Progenitor cell of endocrine pancreas (in vitro differentiated cells): Measurements from ENCODE around the gene NFATC2. TPM values are rescaled to one million over a fixed set of nuclear protein-coding genes. Genes with fewer than 3 reads are reported as not detected.

ENCODE experiments used
- DNase-seq: peaks from one replicate; pipeline ENCODE4 v3.0.0; 2021; ENCODE audit warnings: low spot score; ENCODE audit not compliant: unreplicated experiment
- H3K27ac Mint-ChIP-seq: 2 replicates; pipeline ENCODE4 v1.8.0; 2021; ENCODE audit warnings: mild to moderate bottlenecking, moderate library complexity, mixed read lengths
- H3K27me3 Mint-ChIP-seq: 2 replicates; pipeline ENCODE4 v1.8.0; 2021; ENCODE audit warnings: mixed read lengths
- H3K36me3 Mint-ChIP-seq: 2 replicates; pipeline ENCODE4 v1.8.0; 2022; ENCODE audit warnings: mixed read lengths; ENCODE audit not compliant: insufficient read depth
- H3K4me1 Mint-ChIP-seq: 2 replicates; pipeline ENCODE4 v1.8.0; 2021; ENCODE audit warnings: low read depth, mixed read lengths
- H3K4me3 Mint-ChIP-seq: 2 replicates; pipeline ENCODE4 v1.8.0; 2021; ENCODE audit warnings: low read depth, mild to moderate bottlenecking, moderate library complexity, mixed read lengths
- H3K9me3 Mint-ChIP-seq: 2 replicates; pipeline ENCODE4 v1.8.0; 2021; ENCODE audit warnings: low read depth, mixed read lengths
- total RNA-seq: library from RNA; stranded (reverse); gene quantifications from 2 replicates; pipeline ENCODE4 v1.2.1, GENCODE V29; 2021
- TF ChIP-seq, protein P1 (sequence below): fragments of 200-600 bp; sonication (generic); IDR thresholded peaks from one replicate; pipeline ENCODE4 v1.5.0; 2021; ENCODE audit warnings: antibody characterized with exemption, mild to moderate bottlenecking; ENCODE audit not compliant: unreplicated experiment

The NFATC2 gene
- total RNA-seq, 1 donor from 2014 or later: 11.2 TPM

DNA sequence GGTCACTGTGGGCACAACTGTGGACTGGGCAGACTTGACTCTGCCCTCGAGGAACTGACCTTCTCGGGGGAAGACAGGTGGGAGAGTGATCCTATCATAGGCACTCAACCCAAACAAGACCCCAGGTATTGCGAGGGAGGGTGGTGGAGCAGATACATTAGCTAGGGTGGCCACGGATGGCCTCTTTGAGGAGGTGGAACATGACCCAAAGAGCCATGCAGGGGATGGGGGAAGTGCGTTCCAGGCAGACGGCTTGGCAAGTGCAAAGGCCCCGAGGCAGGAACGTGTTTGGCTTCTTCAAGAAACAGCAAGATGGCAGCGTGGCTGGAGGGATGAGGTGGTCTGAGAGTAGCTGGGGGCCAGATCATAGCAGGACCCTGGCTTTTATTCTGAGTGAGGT, 167.6 kb downstream of the NFATC2 start:
- Mint-ChIP-seq H3K4me3 (no peak overlapping the region), H3K36me3 (no peaks in the 10 kb centered on the region), H3K9me3 (no peaks in the 10 kb centered on the region), H3K27ac (no peak overlapping the region), H3K27me3 (peaks cover 6% of the 10 kb centered on the region), H3K4me1 (peaks cover 18% of the 10 kb centered on the region)
- DNase-seq: no peak
- TF ChIP-seq, protein P1, sequence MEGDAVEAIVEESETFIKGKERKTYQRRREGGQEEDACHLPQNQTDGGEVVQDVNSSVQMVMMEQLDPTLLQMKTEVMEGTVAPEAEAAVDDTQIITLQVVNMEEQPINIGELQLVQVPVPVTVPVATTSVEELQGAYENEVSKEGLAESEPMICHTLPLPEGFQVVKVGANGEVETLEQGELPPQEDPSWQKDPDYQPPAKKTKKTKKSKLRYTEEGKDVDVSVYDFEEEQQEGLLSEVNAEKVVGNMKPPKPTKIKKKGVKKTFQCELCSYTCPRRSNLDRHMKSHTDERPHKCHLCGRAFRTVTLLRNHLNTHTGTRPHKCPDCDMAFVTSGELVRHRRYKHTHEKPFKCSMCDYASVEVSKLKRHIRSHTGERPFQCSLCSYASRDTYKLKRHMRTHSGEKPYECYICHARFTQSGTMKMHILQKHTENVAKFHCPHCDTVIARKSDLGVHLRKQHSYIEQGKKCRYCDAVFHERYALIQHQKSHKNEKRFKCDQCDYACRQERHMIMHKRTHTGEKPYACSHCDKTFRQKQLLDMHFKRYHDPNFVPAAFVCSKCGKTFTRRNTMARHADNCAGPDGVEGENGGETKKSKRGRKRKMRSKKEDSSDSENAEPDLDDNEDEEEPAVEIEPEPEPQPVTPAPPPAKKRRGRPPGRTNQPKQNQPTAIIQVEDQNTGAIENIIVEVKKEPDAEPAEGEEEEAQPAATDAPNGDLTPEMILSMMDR: no peak

DNA sequence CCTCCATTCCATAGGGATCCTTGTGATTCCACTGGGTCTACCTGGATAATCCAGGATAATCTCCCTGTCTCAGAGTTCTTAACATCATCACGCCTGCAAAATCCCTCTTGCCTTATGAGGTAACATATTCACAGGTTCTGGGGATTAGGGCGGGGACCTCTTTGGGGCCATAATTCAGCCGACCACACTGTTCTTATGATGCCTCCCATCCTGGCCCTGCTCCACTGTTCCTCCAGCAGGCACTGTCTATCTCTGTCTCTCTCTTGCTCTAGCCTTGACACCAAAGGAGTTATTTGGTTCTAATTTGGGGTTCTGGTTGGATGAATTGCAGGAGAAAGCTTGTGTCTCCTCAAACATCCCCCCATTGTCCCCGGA, 168.1 kb downstream of the NFATC2 start:
- Mint-ChIP-seq H3K4me3 (no peak overlapping the region), H3K27ac (no peak overlapping the region), H3K4me1 (peaks cover 18% of the 10 kb centered on the region), H3K27me3 (peaks cover 4% of the 10 kb centered on the region), H3K9me3 (no peaks in the 10 kb centered on the region), H3K36me3 (no peaks in the 10 kb centered on the region)
- DNase-seq: no peak
- TF ChIP-seq, protein P1: no peak

DNA sequence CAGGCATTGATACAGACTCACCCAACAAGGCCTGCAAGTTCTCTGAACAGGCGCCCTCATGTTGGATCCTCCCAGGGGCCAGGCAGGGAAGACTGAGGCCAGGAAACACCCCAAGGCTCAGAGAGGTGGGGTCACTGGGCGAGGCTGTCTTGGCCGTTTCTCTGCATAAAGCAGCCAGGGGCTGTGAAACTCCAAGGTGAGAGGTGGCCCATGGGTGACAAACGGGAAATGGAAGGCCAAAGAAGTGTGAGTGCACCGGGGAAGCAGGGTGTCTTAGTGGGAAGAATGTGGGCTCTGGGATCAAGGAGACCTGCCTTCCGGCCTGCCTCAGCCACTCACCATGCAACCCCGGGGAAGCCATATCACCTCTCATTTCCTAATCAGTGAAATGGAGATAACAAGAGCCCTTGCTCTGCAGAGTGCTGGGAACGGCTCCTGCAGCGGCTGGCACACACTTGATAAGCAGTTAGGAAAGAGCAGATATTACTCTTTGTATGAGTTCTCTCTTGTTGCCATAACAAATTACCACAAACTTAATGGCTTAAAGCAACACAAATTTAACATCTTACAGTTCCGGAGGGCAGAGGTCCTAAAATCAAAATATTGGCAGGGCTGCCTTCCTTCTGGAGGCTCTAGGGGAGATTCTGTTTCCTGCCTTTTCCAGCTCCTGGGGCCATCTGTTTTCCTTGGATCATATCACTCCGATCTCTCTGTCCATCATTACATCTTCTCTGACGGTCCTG, 168.6 kb downstream of the NFATC2 start:
- TF ChIP-seq, protein P1: no peak
- Mint-ChIP-seq H3K27ac (no peak overlapping the region), H3K4me1 (peaks cover 18% of the 10 kb centered on the region), H3K9me3 (no peaks in the 10 kb centered on the region), H3K27me3 (peaks cover 4% of the 10 kb centered on the region), H3K4me3 (no peak overlapping the region), H3K36me3 (no peaks in the 10 kb centered on the region)
- DNase-seq: no peak

DNA sequence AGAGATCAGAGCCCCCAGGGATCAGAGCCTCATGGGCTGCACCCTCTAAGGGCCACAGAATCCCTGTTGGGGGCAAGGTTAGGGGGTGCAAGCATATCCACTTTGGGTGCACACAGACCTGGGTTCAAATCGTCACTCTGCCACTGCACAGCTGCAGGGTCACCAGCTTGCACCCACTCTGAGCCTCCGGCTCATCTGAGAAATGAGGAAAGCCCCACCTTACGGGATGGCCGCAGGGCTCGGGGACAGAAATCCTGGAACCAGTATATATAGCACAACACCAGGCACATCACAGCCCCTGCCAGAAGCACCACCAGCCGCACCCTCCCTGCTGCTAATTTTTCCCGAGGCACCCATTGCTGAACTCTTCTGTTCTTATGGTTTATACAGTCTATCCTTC, 169.6 kb downstream of the NFATC2 start:
- TF ChIP-seq, protein P1: no peak
- Mint-ChIP-seq H3K27ac (no peak overlapping the region), H3K4me1 (peaks cover 18% of the 10 kb centered on the region), H3K36me3 (no peaks in the 10 kb centered on the region), H3K9me3 (no peaks in the 10 kb centered on the region), H3K4me3 (no peak overlapping the region), H3K27me3 (peaks cover 7% of the 10 kb centered on the region)
- DNase-seq: no peak

DNA sequence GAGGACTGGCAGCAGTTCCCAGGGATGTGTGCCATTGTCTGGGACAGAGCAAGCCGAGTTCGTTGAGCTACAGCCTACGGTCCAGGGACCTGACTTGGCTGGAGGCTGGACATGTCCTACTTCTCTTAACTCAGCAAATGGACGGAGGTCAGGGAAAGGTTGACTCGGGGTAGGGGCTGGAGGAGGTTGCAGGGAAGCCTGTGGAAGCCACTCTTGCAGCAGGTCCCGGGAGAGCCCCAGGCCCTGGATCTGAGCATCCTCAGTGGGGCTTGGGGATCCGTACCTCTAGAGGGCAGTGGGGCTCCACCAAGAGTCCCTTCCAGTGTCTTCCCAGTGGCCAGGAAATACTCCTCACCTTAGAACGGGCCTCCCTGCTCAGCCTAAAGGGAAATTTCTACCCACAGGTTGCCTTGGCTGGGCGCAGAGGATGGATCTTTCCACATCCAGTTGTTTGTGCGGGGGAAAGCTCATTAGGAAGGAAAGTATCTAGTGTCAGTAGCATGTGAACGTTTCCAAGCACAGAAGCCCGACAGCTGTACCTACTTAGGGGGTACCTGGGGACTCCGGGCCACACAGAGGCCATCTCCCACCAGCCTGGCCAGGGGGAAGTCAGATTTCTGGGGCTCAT, 170.2 kb downstream of the NFATC2 start:
- Mint-ChIP-seq H3K36me3 (no peaks in the 10 kb centered on the region), H3K27me3 (peaks cover 9% of the 10 kb centered on the region), H3K9me3 (no peaks in the 10 kb centered on the region), H3K4me3 (no peak overlapping the region), H3K27ac (no peak overlapping the region), H3K4me1 (peaks cover 18% of the 10 kb centered on the region)
- DNase-seq: peak; percentile 68
- TF ChIP-seq, protein P1: peak; percentile 83
